Astrocyte (in vitro differentiated cells and primary cell): ENCODE measurements around the gene CCDC88B.

ENCODE experiments used
- EZH2 ChIP-seq: IDR thresholded peaks from 2 replicates; pipeline ENCODE4 v1.6.1; 2012; ENCODE audit warnings: mild to moderate bottlenecking, low read length, inconsistent platforms; ENCODE audit not compliant: insufficient read depth
- TF ChIP-seq, protein P1 (sequence below): IDR thresholded peaks from 2 replicates; pipeline ENCODE4 v1.5.1; 2011; ENCODE audit warnings: low read depth, mild to moderate bottlenecking, inconsistent platforms, low read length, moderate library complexity; ENCODE audit not compliant: insufficient read depth

DNA sequence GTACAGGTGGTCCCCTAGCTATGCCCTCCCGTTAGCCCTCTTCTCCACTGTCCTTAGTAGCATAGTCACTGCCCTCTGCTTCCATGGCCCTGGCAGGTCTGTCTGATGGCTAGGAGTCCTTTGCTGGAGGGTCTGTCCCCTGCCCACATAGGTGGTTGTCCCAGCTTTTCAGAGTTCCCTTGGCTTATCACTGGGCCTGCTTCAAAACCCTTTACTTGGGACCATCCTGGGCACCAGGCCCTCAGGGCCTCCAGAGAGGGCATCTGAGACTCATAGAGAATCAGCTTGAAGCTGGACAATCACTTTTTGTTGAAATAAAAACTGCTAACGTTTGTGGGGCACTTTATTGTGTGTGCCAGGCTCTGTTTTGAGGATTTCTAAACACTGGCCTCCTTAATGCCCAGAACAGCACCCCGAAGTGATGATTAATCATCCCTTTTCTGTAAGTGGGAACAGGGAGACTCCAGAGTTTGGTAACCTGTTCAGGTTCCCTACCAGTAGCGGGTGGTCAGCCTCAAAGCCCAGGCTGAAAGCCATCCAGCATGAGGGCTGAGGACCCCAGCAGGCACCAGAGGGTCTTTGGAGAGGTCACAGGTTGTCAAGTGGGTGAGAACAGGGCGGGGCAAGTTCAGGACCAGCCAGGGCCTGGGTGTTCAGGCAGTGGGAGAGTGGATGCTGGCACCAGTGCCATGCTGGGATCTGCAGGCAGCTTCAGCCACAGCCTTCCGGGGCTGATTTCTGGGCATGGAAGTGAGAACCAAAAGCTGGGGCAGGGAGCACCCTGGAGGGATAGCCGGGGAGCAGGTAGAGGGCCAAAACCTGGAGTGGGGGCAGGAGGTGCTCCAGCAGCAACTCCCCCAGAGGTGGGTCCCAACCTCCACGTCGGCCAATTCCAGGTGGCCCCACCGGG is 49.4 kb upstream of the CCDC88B start:
- TF ChIP-seq, protein P1, sequence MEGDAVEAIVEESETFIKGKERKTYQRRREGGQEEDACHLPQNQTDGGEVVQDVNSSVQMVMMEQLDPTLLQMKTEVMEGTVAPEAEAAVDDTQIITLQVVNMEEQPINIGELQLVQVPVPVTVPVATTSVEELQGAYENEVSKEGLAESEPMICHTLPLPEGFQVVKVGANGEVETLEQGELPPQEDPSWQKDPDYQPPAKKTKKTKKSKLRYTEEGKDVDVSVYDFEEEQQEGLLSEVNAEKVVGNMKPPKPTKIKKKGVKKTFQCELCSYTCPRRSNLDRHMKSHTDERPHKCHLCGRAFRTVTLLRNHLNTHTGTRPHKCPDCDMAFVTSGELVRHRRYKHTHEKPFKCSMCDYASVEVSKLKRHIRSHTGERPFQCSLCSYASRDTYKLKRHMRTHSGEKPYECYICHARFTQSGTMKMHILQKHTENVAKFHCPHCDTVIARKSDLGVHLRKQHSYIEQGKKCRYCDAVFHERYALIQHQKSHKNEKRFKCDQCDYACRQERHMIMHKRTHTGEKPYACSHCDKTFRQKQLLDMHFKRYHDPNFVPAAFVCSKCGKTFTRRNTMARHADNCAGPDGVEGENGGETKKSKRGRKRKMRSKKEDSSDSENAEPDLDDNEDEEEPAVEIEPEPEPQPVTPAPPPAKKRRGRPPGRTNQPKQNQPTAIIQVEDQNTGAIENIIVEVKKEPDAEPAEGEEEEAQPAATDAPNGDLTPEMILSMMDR = no peak
- no peak for TF ChIP-seq EZH2
